A549 (cell line): ENCODE data around the gene RSPH6A. TPM values are rescaled to one million over a fixed set of nuclear protein-coding genes. Genes with fewer than 3 reads are reported as not detected.

Source experiments
- ATAC-seq, 2 experiments: fragments of 200-7000 bp in 1 of 2; fragments of >200 bp in 1 of 2; cut with Nextera tagmentation in 1 of 2; cut with Tn5 transposase in 1 of 2; 3 replicates each; pipeline versions ENCODE4 v1.8.0 to v1.9.1; 2018 to 2020; ENCODE audit warnings: mild to moderate bottlenecking in 1 of 2, moderate library complexity in 1 of 2
- CTCF ChIA-PET: fragments of 300-600 bp; sonication (Branson Sonifier 250); formaldehyde crosslinking; extraction: SDS; loops from one replicate; lab custom pipeline; 2021; ENCODE audit warnings: antibody characterized with exemption, inconsistent platforms; lab: Yijun Ruan, JAX
- POLR2A ChIA-PET: fragments of 350-600 bp; formaldehyde crosslinking; extraction: SDS; loops from one replicate; lab custom pipeline; 2021; ENCODE audit warnings: antibody characterized with exemption, inconsistent platforms; lab: Yijun Ruan, JAX
- DNase-seq, 2 experiments: peaks; one replicate each; pipeline versions ENCODE4 v3.0.0 to v3.0.0-alpha.2; 2011 to 2016; ENCODE audit warnings: low read depth in 1 of 2, low spot score in 1 of 2
- FAIRE-seq: peaks from 2 replicates; lab custom pipeline; 2011; peaks lifted over from hg19 to GRCh38; lab: Jason Lieb, UNC
- H3K27ac ChIP-seq, 2 experiments: fragments of >200 bp; sonication (Bioruptor Twin); formaldehyde crosslinking; 3 replicates each; pipeline ENCODE4 v1.5.1; 2016 to 2017
- H3K4me1 ChIP-seq: fragments of >200 bp; sonication (Bioruptor Twin); formaldehyde crosslinking; 3 replicates; pipeline ENCODE4 v1.6.1; 2016
- H3K4me2 ChIP-seq: fragments of >200 bp; sonication (Bioruptor Twin); formaldehyde crosslinking; 3 replicates; pipeline ENCODE4 v1.6.1; 2016
- H3K4me3 ChIP-seq: fragments of >200 bp; sonication (Bioruptor Twin); formaldehyde crosslinking; 3 replicates; pipeline ENCODE4 v1.5.1; 2016
- H3K9me3 ChIP-seq: fragments of >200 bp; sonication (Bioruptor Twin); formaldehyde crosslinking; 3 replicates; pipeline ENCODE4 v1.6.1; 2016
- BHLHE40 ChIP-seq: IDR thresholded peaks from 2 replicates; pipeline ENCODE4 v1.6.1; 2012; ENCODE audit warnings: low read depth, low read length, inconsistent platforms
- CBX2 ChIP-seq: fragments of 200-600 bp; sonication (generic); IDR thresholded peaks from 2 replicates; pipeline ENCODE4 v1.6.1; 2016; ENCODE audit warnings: low read depth, mild to moderate bottlenecking, borderline replicate concordance
- CBX8 ChIP-seq: fragments of 200-600 bp; sonication (generic); IDR thresholded peaks from 2 replicates; pipeline ENCODE4 v1.6.1; 2016
- CHD2 ChIP-seq: fragments of 150-350 bp; IDR thresholded peaks from 2 replicates; pipeline ENCODE4 v1.6.1; 2014; ENCODE audit warnings: low read length; ENCODE audit not compliant: partially characterized antibody
- CHD4 ChIP-seq: fragments of 200-600 bp; sonication (generic); IDR thresholded peaks from 2 replicates; pipeline ENCODE4 v1.6.1; 2016; ENCODE audit warnings: antibody characterized with exemption, mild to moderate bottlenecking, borderline replicate concordance
- EHMT2 ChIP-seq: fragments of 200-600 bp; sonication (generic); IDR thresholded peaks from 2 replicates; pipeline ENCODE4 v1.6.1; 2016; ENCODE audit warnings: antibody characterized with exemption, low read depth, mild to moderate bottlenecking, moderate library complexity
- FOSB ChIP-seq: fragments of 250-450 bp; sonication (Bioruptor Pico); IDR thresholded peaks from 2 replicates; pipeline ENCODE4 v1.5.0; 2020; ENCODE audit warnings: mild to moderate bottlenecking, moderate library complexity
- FOXS1 ChIP-seq: fragments of 250-450 bp; sonication (Bioruptor Pico); IDR thresholded peaks from 2 replicates; pipeline ENCODE4 v1.5.0; 2020; ENCODE audit warnings: mild to moderate bottlenecking, moderate library complexity
- HDAC2 ChIP-seq: fragments of 200-600 bp; sonication (generic); IDR thresholded peaks from 2 replicates; pipeline ENCODE4 v1.6.1; 2016
- HEYL ChIP-seq: fragments of 250-450 bp; sonication (Bioruptor Pico); IDR thresholded peaks from 2 replicates; pipeline ENCODE4 v1.8.0; 2021; ENCODE audit warnings: mild to moderate bottlenecking, moderate library complexity
- HOXA7 ChIP-seq: fragments of 250-450 bp; sonication (Bioruptor Pico); IDR thresholded peaks from 2 replicates; pipeline ENCODE4 v1.5.0; 2020; ENCODE audit warnings: mild to moderate bottlenecking, moderate library complexity
- JUNB ChIP-seq: fragments of >200 bp; sonication (Bioruptor Twin); formaldehyde crosslinking; IDR thresholded peaks from 2 replicates; pipeline ENCODE4 v1.6.1; 2016
- KDM5A ChIP-seq: fragments of 200-600 bp; sonication (generic); IDR thresholded peaks from 2 replicates; pipeline ENCODE4 v1.6.1; 2016; ENCODE audit warnings: antibody characterized with exemption, mild to moderate bottlenecking
- MAZ ChIP-seq: fragments of 150-350 bp; IDR thresholded peaks from 2 replicates; pipeline ENCODE4 v1.6.1; 2014; ENCODE audit warnings: antibody characterized with exemption, low read depth, low read length, borderline replicate concordance
- MYC ChIP-seq: IDR thresholded peaks from 2 replicates; pipeline ENCODE4 v1.6.1; 2012; ENCODE audit warnings: mild to moderate bottlenecking, inconsistent platforms, low read length, improper control_type of control experiment, borderline replicate concordance
- NPAS2 ChIP-seq: fragments of 250-450 bp; sonication (Bioruptor Pico); IDR thresholded peaks from 2 replicates; pipeline ENCODE4 v1.8.0; 2022; ENCODE audit warnings: mild to moderate bottlenecking, moderate library complexity, borderline replicate concordance
- POLR2AphosphoS2 ChIP-seq: conservative IDR thresholded peaks from 2 replicates; pipeline ENCODE4 v1.6.1; 2012; ENCODE audit warnings: low read length, improper control_type of control experiment, inconsistent platforms
- RAD21 ChIP-seq, 2 experiments: fragments of >200 bp in 1 of 2; sonication (Bioruptor Twin) in 1 of 2; formaldehyde crosslinking in 1 of 2; IDR thresholded peaks in 1 of 2; conservative IDR thresholded peaks in 1 of 2; 2 replicates in 1 of 2; 3 replicates in 1 of 2; pipeline ENCODE4 v1.6.1; 2012 to 2018; ENCODE audit warnings: inconsistent platforms in 1 of 2
- RARB ChIP-seq: fragments of 250-450 bp; sonication (Bioruptor Pico); IDR thresholded peaks from 2 replicates; pipeline ENCODE4 v1.8.0; 2021; ENCODE audit warnings: mild to moderate bottlenecking, moderate library complexity
- RCOR1 ChIP-seq: fragments of 150-350 bp; IDR thresholded peaks from 2 replicates; pipeline ENCODE4 v1.6.1; 2014; ENCODE audit warnings: antibody characterized with exemption, low read length, low read depth
- RNF2 ChIP-seq: fragments of 200-600 bp; sonication (generic); IDR thresholded peaks from 2 replicates; pipeline ENCODE4 v1.6.1; 2016; ENCODE audit warnings: low read depth, mild to moderate bottlenecking, antibody characterized with exemption, moderate library complexity, borderline replicate concordance
- SMC3 ChIP-seq: fragments of >200 bp; sonication (Bioruptor Twin); formaldehyde crosslinking; IDR thresholded peaks from 3 replicates; pipeline ENCODE4 v1.6.1; 2018; ENCODE audit warnings: inconsistent platforms
- SREBF2 ChIP-seq: fragments of 450-650 bp; IDR thresholded peaks from 2 replicates; pipeline ENCODE4 v1.6.1; 2014; ENCODE audit warnings: mild to moderate bottlenecking, moderate library complexity
- TP53 ChIP-seq: fragments of 250-450 bp; sonication (Bioruptor Pico); IDR thresholded peaks from 2 replicates; pipeline ENCODE4 v1.5.0; 2021; ENCODE audit warnings: mild to moderate bottlenecking, moderate library complexity
- ZC3H11A ChIP-seq: fragments of 450-650 bp; IDR thresholded peaks from 2 replicates; pipeline ENCODE4 v1.6.1; 2014; ENCODE audit warnings: antibody characterized with exemption, mild to moderate bottlenecking
- ZNF302 ChIP-seq: fragments of 250-450 bp; sonication (Bioruptor Pico); IDR thresholded peaks from 2 replicates; pipeline ENCODE4 v1.9.0; 2021; ENCODE audit warnings: inconsistent platforms, mild to moderate bottlenecking, moderate library complexity
- WGBS: methylation state at CpG from one replicate; pipeline ENCODE4 v1.1.6; 2017; ENCODE audit errors: missing lambda C conversion rate; 5-methylcytosine and 5-hydroxymethylcytosine counted together
- polyA plus RNA-seq, 4 experiments: library from polyadenylated mRNA; depleted of rRNA in 3 of 4; stranded (reverse); fragments of >200 nt; fragmentation: RNase III in 1 of 4; extraction: RNeasy Plus Mini Kit Qiagen cat#74134 plus additional on column Dnase treatment in 1 of 4; gene quantifications; 2 replicates in 3 of 4; 3 replicates in 1 of 4; pipeline ENCODE4 v1.2.3, GENCODE V29; 2011 to 2017
- TF ChIP-seq, protein P1 (sequence below): IDR thresholded peaks from 2 replicates; pipeline ENCODE4 v1.6.1; 2012
- TF ChIP-seq, protein P2 (sequence below): fragments of 200-600 bp; sonication (generic); IDR thresholded peaks from 2 replicates; pipeline ENCODE4 v1.6.1; 2016; ENCODE audit warnings: antibody characterized with exemption, mild to moderate bottlenecking, moderate library complexity
- TF ChIP-seq, protein P3 (sequence below): fragments of 150-350 bp; IDR thresholded peaks from 2 replicates; pipeline ENCODE4 v1.6.1; 2014; ENCODE audit warnings: low read depth, mild to moderate bottlenecking, low read length
- TF ChIP-seq, protein P4 (sequence below): fragments of >200 bp; sonication (Bioruptor Twin); formaldehyde crosslinking; IDR thresholded peaks from 2 replicates; pipeline ENCODE4 v1.6.1; 2016

The RSPH6A gene
- polyA plus RNA-seq, 2 of the 4 experiments (the other 2 are of a cell fraction): not detected

DNA sequence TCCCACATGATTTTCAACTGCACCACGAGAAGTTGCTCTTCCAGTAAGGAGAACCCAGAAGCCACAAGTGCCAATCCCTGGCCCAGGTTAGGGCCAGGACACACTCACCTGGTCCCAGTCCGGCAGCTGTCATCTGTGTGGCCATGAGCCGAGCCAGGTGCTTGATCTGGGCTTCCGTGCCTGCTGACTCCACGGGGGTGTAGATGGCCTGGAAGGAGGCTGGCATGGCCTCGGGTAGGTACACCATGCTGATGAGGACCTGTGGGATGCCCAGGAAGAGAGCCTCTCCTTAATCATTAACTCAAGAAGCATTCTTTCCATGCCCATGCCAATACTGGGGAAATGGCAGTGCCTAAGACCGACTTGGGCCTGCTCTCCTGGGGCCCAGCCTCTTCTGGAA is 19.9 kb upstream of the RSPH6A start:
- ChIA-PET CTCF (interaction anchor here (0.8 to 62.0 kb wide), 4 partner anchors 10 to 50 kb away, joined by 3 to 2204 read pairs (median 20); partner anchors contain the start of genes DMPK, DMWD, FOXA3 and RSPH6A), POLR2A (no interaction called here)
- TF ChIP-seq RNF2 (no peak), SREBF2 (no peak), EHMT2 (no peak), SMC3 (no peak), TP53 (CRISPR knock-in tag) (no peak), HOXA7 (CRISPR knock-in tag) (no peak)
- TF ChIP-seq, protein P1, sequence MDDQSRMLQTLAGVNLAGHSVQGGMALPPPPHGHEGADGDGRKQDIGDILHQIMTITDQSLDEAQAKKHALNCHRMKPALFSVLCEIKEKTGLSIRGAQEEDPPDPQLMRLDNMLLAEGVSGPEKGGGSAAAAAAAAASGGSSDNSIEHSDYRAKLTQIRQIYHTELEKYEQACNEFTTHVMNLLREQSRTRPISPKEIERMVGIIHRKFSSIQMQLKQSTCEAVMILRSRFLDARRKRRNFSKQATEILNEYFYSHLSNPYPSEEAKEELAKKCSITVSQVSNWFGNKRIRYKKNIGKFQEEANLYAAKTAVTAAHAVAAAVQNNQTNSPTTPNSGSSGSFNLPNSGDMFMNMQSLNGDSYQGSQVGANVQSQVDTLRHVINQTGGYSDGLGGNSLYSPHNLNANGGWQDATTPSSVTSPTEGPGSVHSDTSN: no peak
- WGBS: 82% methylated on average over 7 of the region's 7 CpGs
- no peak for DNase-seq
- no peak for FAIRE-seq
- peak; percentile 13 to 33; a peak in 1 of 6 replicates for ATAC-seq
- no peak overlapping the region for H3K4me2 ChIP-seq
- H3K4me1 ChIP-seq: no peaks in the 10 kb centered on the region
- peaks cover 8% of the 10 kb centered on the region for H3K9me3 ChIP-seq
- H3K4me3 ChIP-seq: no peak overlapping the region
- H3K27ac ChIP-seq: no peak overlapping the region

DNA sequence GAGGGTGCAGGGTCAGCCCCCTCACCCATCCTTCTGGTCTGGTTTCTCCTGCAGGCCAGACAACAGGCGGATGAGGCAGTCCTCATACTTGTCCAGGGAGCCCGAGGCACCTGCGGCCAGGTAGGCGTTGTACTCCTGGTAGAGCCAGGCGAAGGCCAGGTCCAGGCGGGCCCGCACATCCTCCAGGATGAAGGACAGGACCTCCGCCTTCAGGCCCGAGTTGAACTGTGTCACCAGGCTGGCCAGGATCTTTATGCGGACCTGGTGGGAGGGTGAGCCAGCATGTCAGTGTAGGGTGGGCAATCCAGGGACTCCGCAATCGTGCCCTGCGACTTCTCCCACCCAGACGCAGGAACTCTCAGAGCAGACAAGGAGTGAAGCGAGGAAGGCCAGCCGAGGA is 13.8 kb upstream of the RSPH6A start:
- no peak overlapping the region for H3K4me2 ChIP-seq
- no peak overlapping the region for H3K27ac ChIP-seq
- no peaks in the 10 kb centered on the region for H3K4me1 ChIP-seq
- WGBS: 94% methylated on average over 16 of the region's 16 CpGs
- ChIA-PET CTCF (interaction anchor here (0.7 to 62.0 kb wide), 4 partner anchors 20 to 54 kb away, joined by 3 to 2204 read pairs (median 4); partner anchors contain the start of genes DMPK, DMWD, RSPH6A and SIX5), POLR2A (interaction anchor here (1.2 to 1.6 kb wide), 2 partner anchors 9 to 34 kb away, joined by 3 to 5 read pairs; partner anchors contain the start of gene SYMPK)
- no peaks in the 10 kb centered on the region for H3K9me3 ChIP-seq
- FAIRE-seq: no peak
- no peak for ATAC-seq
- H3K4me3 ChIP-seq: no peak overlapping the region
- TF ChIP-seq JUNB (no peak), RCOR1 (no peak), RARB (CRISPR knock-in tag) (no peak), CBX2 (no peak), POLR2AphosphoS2 (no peak), MYC (no peak), HEYL (no peak), BHLHE40 (no peak), ZNF302 (CRISPR knock-in tag) (no peak)
- TF ChIP-seq, protein P2, sequence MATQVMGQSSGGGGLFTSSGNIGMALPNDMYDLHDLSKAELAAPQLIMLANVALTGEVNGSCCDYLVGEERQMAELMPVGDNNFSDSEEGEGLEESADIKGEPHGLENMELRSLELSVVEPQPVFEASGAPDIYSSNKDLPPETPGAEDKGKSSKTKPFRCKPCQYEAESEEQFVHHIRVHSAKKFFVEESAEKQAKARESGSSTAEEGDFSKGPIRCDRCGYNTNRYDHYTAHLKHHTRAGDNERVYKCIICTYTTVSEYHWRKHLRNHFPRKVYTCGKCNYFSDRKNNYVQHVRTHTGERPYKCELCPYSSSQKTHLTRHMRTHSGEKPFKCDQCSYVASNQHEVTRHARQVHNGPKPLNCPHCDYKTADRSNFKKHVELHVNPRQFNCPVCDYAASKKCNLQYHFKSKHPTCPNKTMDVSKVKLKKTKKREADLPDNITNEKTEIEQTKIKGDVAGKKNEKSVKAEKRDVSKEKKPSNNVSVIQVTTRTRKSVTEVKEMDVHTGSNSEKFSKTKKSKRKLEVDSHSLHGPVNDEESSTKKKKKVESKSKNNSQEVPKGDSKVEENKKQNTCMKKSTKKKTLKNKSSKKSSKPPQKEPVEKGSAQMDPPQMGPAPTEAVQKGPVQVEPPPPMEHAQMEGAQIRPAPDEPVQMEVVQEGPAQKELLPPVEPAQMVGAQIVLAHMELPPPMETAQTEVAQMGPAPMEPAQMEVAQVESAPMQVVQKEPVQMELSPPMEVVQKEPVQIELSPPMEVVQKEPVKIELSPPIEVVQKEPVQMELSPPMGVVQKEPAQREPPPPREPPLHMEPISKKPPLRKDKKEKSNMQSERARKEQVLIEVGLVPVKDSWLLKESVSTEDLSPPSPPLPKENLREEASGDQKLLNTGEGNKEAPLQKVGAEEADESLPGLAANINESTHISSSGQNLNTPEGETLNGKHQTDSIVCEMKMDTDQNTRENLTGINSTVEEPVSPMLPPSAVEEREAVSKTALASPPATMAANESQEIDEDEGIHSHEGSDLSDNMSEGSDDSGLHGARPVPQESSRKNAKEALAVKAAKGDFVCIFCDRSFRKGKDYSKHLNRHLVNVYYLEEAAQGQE: no peak
- TF ChIP-seq, protein P3, sequence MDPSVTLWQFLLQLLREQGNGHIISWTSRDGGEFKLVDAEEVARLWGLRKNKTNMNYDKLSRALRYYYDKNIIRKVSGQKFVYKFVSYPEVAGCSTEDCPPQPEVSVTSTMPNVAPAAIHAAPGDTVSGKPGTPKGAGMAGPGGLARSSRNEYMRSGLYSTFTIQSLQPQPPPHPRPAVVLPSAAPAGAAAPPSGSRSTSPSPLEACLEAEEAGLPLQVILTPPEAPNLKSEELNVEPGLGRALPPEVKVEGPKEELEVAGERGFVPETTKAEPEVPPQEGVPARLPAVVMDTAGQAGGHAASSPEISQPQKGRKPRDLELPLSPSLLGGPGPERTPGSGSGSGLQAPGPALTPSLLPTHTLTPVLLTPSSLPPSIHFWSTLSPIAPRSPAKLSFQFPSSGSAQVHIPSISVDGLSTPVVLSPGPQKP: no peak
- no peak for DNase-seq

DNA sequence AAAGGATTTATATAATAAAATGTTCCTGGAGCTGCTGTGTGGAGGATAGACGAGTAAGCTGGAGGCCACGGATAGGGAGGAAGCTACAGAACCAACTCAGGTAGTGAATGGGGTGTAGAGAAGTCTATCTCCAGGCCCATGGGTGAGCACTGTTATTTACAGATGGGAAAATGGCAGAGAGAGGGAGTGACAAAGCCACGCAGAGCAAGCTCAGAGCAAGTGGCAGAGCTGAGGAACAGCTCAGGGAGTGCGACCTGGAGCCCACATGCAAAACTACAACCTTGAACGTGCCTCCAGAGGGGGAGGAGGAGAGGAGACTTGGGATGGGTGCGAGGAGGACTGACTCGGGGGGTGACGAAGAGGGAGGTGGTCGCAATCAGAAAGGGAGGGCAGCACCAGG is 13.4 kb upstream of the RSPH6A start:
- Histone ChIP-seq H3K4me1 (no peaks in the 10 kb centered on the region), H3K27ac (no peak overlapping the region), H3K4me3 (no peak overlapping the region), H3K4me2 (no peak overlapping the region), H3K9me3 (no peaks in the 10 kb centered on the region)
- ChIA-PET POLR2A (interaction anchor here (0.5 to 1.6 kb wide), 3 partner anchors 8 to 964 kb away, joined by 3 to 5 read pairs (median 3); partner anchors contain the start of gene SYMPK), CTCF (interaction anchor here (0.7 to 62.0 kb wide), 4 partner anchors 8 to 44 kb away, joined by 3 to 2204 read pairs (median 20); partner anchors contain the start of genes DMPK, DMWD, RSPH6A and SIX5)
- FAIRE-seq: no peak
- WGBS: 94% methylated on average over 9 of the region's 9 CpGs
- no peak for DNase-seq
- ATAC-seq: no peak
- TF ChIP-seq TP53 (CRISPR knock-in tag) (no peak), RAD21 (conservative IDR thresholded peaks at IDR 0.05 in 1 of 2, IDR thresholded peaks at IDR 0.05 in 1 of 2) (no peak), HDAC2 (no peak), RCOR1 (no peak), FOSB (CRISPR knock-in tag) (no peak), CBX8 (no peak), KDM5A (no peak), FOXS1 (no peak), ZC3H11A (no peak), NPAS2 (no peak), MAZ (no peak), RNF2 (no peak), BHLHE40 (no peak), CHD4 (no peak), CHD2 (no peak)
- TF ChIP-seq, protein P4, sequence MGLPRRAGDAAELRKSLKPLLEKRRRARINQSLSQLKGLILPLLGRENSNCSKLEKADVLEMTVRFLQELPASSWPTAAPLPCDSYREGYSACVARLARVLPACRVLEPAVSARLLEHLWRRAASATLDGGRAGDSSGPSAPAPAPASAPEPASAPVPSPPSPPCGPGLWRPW: no peak
